Endothelial cell of hepatic sinusoid (primary cell): Measurements from ENCODE around the gene ATP6V1B1.

Experiments
- in situ Hi-C: cut with HindIII; loops from 2 replicates; pipeline ENCODE4 v1.10.0; 2017; ENCODE audit warnings: low sequenced_read_pairs

Gene ATP6V1B1

DNA sequence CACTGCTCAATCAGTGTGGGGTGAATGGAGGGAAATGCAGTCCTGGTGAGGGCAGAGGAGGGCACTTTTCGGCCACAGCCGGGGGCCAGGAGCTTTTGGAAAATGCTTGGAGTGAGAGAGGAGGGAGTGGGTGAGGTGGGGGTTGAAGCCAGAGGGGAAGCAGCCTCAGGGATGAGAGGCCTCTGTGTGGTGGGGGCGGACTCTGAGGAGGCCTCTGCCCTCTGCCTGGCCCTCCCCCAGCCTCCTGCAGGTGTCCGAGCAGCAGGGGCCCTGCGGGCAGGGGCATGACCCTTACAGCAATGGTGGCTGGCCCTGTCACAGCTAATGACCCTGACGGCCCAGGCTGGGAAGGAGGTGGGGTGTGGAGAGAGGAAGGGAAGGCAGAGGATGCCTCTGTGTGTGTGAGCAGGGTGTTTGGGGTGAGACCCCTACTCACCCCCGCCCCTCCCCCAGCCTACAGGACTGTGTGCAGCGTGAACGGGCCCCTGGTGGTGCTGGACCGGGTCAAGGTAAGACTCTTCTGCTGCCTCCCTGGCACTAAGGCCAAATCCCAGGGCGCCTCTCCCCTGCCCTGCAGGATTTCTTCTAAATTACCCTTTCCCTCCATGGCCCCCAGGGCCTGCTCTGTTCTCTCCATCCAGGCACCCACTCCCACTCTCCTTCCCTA lies 7.6 kb downstream of the ATP6V1B1 start:
- in situ Hi-C loops, result loop anchor here (5.0 kb wide), 1 partner anchor 81 kb away; no protein-coding TSS in a partner anchor

DNA sequence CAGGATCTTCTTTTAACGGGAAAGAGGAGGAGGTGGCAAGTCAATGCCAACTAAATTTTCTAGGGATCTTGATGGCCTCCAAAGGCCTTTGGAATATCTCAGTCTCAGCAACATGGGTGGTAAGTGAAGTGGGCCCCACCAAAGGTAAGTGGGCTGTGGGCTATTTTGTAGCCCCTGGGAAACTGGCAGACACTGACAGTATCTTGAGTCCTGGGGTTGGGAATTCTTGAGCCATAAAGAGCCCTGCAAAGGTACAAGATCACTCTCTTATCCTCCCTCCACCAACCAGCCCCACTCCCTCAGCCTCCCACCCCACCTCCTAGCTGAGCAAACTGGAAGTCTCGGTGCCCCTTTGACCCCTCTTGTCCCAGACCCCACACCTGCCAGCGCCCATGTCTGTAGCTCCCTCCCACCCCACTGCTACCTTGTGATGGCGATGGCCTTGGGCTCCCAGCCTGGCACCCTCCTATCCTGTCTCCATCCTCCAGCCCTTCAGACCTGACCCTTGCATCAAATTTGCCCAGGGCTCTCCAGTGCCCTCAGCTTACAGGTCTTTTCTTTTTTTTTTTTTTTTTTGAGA lies 8.5 kb downstream of the ATP6V1B1 start:
- in situ Hi-C loops, result loop anchor here (5.0 kb wide), 1 partner anchor 82 kb away; no protein-coding TSS in a partner anchor

DNA sequence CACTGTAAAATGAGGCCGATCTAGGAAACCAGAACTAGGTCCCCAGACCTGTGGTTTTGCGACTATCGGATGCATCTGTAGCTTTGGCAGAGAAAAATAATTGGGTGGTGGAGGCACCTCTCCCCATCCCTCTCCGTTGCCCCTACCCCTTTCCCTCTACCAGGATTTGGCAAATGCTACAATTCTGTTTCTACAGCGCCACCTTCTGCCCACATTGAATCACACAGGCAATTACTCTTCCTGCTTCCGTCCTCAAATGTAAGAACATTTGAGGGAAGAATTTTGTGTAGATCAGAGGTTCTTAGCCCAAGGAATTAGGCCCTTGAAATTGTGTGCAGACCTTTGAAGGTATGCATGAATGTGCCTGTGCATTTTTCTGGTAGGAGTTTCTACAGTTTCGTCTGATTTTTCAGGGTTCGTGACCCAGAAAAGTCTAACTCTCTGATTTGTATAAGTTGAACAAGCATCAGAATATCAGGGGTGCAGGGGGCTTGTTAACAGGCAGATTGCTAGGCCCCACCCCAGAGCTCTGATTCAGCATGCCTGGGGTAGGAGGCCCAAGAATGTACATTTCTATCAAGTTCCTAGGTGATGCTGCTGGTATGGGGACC lies 11.2 kb downstream of the ATP6V1B1 start:
- in situ Hi-C loops, result no loop called here

- in situ Hi-C loops, result no loop called here
These were observed 12.0 kb downstream of the ATP6V1B1 start for GRCh38 chr2:70947556-70948184.

- in situ Hi-C loops, result no loop called here
These were observed 12.8 kb downstream of the ATP6V1B1 start for GRCh38 chr2:70948337-70949003.

GRCh38 chr2:70949086-70949485 lies 13.4 kb downstream of the ATP6V1B1 start:
- in situ Hi-C loops, result no loop called here

DNA sequence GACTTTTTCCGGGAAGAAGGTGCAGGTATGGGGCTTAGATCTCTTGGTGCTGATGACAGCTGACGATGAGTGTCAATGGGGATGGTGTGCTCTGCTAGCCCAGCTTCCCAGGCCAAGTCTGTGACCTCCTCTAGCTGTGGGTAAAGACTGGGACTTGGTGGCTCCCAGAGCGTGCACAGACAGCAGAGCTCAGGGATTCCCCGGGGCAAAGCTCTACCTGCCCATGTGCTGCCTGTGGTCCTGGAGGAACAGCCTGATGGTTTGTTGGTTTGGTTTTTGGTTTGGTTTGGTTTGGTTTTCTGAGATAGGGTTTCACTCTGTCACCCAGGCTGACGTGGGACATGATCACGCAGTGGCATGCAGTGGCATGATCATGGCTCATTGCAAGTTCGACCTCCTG lies 19.2 kb downstream of the ATP6V1B1 start:
- in situ Hi-C loops, result no loop called here

DNA sequence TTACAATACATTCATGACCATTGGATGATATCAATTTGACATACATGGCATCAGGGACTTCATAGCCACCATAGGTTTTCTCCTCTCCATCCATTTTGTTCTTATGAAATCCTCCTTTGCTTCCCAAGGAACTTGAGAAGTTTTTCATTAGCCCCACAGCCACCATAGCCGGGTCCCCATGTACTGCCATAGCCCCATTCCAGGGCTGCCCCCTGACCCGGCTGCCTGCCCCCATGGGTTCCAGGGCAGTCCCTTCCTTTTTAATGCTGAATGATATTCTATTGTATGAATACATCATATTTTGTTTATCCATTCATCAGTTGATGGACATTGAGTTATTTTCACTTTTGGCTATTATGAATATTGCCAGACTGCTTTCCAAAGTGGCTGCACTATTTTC lies 20.4 kb downstream of the ATP6V1B1 start:
- in situ Hi-C loops, result no loop called here

- in situ Hi-C loops, result no loop called here
These were observed 22.1 kb downstream of the ATP6V1B1 start for GRCh38 chr2:70957798-70958197.

DNA sequence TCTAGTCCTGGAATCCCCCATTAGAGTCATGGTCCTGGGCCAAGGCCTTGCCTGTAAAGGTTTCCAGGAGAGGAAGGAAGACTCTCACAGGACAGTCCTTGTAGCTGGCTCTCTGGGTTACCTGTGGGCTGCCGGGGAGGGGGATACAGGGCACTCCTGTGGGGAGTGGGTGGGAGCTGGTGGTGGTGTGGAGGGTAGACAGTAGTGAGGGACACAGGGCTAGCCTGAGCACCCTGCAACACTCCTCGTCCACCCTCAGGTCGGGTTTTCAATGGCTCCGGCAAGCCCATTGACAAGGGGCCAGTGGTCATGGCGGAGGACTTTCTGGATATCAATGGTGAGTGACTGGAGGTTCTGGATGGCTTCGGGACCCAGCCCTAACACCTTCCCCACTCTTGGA lies 23.1 kb downstream of the ATP6V1B1 start:
- in situ Hi-C loops, result no loop called here

GRCh38 chr2:70959271-70959761 lies 23.6 kb downstream of the ATP6V1B1 start:
- in situ Hi-C loops, result no loop called here

GRCh38 chr2:70959851-70960832 lies 24.4 kb downstream of the ATP6V1B1 start:
- in situ Hi-C loops, result no loop called here

DNA sequence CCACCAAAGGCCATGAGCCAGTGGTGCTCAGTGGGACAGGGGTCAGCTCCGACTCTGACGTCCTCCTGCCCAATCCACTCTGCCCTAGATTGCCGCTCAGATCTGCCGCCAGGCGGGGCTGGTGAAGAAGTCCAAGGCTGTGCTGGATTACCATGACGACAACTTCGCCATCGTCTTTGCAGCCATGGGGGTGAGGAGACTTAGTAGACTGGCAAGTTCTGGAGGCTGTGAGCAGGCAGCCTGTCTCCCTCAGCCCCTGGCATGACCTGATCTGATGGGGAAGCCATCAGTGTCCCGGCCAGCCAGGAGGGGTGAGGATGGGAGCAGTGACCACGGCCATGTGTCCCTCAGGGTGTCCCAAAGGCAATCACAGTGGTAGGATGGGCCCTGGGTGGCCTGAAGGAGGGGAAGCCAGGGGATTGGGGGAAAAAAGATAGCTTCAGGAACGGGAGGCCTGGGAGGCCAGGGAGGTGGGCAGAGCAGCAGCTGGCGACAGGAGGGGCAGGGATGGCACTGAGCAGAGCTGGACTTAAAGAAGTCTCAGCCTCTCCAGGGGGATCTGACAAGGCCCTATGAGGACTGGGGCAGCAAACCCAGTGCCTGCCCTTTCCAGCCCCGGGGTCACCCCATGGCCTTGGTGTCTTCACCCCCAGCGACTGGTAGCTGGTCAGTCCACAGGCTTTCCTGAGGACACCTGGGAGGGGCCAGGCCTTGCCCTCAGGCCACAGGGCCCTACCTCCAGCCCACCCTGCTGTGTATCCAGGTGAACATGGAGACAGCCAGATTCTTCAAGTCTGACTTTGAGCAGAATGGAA lies 25.3 kb downstream of the ATP6V1B1 start:
- in situ Hi-C loops, result no loop called here

- in situ Hi-C loops, result no loop called here
These were observed 25.9 kb downstream of the ATP6V1B1 start for GRCh38 chr2:70961648-70961994.

GRCh38 chr2:70962211-70962884 lies 26.6 kb downstream of the ATP6V1B1 start:
- in situ Hi-C loops, result no loop called here

DNA sequence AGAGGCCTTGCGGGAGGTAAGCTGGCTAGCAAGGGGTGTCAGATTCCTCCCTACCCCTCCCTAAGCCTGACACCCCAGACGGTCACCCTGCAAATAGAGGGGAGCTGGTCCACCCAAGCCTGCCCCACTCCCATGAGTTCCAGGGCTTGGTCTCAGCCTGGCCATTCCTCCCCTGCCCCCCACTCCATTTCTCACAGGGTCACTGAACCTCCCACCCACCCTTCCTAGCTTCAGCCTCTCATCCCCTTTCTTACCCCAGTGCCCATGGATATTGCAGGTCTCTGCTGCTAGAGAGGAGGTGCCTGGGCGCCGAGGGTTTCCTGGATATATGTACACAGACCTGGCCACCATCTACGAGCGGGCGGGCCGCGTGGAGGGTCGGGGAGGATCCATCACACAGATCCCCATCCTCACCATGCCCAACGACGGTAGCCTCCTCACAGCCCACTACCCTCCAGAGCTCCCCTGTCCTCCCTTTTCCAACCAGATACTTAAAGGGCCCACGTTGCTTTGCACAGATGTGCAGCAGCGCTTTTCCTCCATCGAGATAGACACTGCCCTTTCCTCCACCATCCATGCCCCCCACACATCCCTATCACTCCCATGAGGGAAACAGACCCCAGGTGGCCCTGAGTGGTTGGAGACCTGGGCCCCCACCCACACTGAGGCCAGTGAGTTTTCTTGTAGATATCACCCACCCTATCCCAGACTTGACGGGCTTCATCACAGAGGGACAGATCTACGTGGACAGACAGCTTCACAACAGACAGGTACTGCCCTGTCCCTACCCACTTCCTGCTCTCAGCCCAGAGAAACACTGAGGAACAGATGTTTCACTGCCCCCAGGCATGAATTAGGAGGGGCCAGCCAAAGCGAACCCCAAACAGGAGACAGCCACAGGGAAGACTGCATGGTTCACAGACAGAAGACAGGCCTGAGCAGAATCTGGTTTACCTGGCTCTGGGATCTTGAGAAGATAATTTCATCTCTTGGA lies 27.5 kb downstream of the ATP6V1B1 start:
- in situ Hi-C loops, result no loop called here

GRCh38 chr2:70964133-70964532 lies 28.4 kb downstream of the ATP6V1B1 start:
- in situ Hi-C loops, result no loop called here
